GM19455 (cell line): ENCODE measurements around the gene DOHH.

Source experiments
- ATAC-seq: cut with Tn5 transposase; IDR thresholded peaks from one replicate; pipeline ENCODE4 v1.9.1; 2021; ENCODE audit not compliant: unreplicated experiment

The DOHH gene

DNA sequence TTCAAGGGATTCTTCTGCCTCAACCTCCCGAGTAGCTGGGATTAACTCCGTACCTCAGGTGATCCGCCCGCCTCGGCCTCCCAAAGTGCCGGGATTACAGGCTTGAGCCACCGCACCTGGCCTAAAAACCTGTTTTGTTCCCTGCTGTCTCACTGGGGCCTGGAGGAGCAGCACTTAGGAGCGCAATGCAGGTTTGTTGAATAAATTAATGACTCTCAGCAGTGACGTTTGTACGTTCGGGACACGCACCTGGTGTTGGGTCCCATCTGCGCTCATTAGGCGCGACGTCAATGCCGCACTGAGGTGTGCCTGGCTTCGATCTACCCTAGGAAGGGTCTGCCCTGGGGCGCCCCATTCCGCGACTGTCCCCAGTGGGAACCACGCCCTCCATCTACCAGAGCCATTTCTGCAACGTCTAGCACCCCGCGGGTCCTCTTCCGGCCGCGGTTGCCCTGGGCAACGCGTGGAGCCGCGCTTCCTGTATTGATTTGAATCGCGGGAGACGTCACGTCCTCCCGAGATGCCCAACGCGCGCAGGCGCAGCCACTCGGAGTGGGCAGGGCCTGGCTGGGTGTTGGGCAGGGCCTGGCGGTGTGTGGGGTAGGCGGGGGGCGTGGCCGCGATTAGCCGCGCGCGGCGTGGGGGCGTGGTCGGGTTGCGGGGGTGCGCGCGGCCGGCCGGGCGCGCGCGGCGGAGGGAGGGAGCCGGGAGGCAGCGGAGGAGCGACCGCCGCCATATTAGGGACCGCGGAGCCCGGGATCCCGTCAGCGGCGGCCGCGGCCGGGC, 5.3 kb upstream of the DOHH start, which contains the start of gene FZR1:
Gene FZR1 (plus strand): TSS at position 714 of the 786 bp plus-strand sequence. CDS start 16,679 bp downstream, outside the sequence.
- ATAC-seq: peak; percentile 75

- no peak for ATAC-seq
Measured at GRCh38 chr19:3504735-3505134, 4.3 kb upstream of the DOHH start.

DNA sequence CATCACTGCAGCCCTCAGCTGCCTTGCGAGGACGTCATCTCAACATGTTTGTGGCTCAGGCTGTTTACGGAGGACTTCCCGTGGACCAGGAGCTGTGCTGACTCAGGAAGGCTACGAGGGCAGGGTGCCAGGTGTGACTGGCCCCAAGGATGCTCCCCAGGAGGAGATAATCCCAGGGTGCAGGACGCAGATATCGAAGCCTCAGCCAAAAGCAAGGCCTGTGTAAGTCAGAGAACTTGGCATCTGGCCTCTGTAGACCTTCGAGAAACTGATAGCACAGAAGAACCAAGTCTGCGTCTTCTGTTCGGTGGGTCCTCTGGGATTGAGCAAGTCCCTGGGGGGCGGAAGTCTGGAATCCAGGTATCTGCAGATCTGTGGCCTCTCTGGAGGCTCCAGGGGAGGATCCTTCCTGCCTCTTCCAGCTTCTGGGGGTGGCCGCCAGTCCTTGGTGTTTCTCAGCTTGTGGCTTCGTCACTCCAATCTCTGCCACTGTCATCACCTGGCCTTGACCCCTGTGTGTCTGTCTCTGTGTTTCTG, 2.6 kb upstream of the DOHH start:
- ATAC-seq: no peak

GRCh38 chr19:3501780-3502179, 1.3 kb upstream of the DOHH start:
- no peak for ATAC-seq

DNA sequence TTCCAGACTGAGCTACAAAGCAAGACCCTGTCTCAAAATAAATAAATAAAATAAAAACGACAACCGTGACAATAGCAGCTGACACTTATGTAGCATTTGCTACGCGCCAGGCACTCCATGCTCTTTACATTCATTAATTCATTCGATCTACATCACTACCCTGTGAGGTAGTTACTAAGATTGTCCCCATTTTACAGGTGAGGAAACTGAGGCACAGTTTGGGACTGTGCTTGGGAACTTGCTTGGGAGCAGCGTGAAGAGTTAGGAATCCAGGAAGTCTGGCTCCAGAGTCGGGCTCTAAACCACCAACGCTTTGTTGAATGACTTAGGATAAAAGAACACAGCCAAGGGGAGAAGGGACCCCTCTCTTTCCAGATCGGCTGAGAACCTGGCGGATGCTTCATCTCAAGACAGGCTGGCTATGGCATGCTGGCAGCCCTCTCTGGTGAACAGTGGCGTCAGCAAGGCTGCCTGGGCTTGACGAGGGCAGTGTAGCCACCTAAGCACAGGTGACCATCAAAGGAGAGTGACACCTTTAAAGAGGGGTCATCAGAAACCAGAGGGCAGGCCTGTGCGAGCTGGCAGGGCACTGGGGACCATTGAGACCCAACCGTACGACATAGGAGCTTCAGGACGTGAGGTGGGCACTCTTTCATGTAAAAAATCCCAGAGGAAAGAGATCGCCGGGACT, 591 bp downstream of the DOHH start:
- peak; percentile 2 for ATAC-seq

GRCh38 chr19:3497757-3498520, 2.5 kb downstream of the DOHH start:
- no peak for ATAC-seq

DNA sequence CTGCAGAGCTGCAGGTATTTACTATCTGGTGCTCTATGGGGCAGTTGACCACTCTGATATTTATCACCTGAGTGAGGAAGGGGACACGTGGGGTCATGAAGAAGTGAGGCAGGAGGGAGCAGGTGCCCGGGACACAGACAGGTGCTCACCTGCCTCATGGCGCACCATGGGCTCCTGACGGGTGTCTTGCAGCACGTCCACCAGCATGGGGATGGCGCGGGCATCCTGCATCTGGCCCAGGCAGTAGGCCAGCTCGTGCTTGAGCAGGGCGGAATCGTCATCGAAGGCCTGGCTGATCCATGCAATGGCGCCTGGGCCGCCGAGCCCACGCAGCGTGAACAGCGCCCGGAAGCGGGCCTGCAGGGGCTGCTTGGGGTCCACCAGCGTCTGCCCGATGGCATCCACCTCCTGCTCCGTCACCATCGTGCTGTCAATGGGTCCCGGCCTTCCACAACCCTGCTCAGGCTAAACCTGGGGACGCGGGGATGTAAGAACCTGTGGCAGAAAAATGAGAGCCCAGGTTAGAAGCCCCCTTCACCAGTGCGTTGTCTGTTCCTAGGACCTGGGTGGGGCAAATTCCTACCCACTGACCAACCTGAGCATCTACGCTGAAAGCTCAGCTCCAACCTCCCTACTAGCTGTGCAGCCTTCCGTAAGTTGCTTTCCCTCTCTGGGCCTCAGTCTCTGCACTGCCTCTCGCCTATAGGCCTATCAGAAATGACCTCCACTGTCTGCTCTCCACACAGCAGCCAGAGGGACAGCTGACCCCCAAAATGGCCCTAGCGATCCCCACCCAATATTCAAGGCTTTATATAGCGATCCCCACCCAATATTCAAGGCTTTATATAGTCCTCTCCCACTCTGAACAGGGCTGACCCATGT, 3.8 kb downstream of the DOHH start:
- no peak for ATAC-seq

- no peak for ATAC-seq
Measured at GRCh38 chr19:3494559-3494958, 5.9 kb downstream of the DOHH start.

GRCh38 chr19:3494051-3494450, 6.4 kb downstream of the DOHH start:
- ATAC-seq: no peak

DNA sequence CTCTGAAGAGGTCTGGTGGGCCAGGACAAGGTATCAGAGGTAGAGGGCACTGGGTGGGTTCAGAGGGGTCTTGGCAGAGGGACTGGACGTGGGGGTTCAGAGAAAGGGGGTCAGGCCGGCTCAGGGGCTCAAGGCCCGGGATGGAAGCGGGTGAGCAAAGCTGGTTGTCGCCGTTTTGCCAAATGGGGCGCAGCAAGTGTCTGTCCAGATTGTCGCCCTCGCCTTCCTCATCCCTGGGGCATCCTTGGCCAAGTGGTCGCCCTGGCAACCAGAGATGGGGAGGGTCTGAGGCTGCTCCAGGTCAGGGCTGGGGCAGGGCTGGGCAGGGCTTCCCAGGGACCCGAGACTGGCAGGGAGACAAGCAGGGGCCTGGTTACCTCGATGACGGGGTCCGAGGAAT, 6.8 kb downstream of the DOHH start:
- ATAC-seq: no peak

DNA sequence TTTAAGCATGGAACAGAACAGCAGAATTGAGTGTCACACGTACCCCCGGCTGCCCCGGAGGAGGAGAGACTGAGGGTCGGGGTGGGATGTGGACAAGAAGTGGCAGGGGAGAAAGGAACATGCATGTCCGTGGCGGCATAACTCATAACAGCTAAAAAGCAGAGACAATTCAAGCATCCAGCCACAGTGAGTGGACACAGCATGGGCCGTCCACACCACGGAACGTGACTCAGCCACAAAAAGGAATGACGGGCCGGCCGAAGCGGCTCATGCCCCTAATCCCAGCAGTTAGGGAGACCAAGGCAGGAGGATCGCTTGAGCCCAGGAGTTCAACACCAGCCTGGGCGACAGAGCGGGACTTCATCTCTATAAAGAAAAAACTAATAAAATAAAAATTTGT, 7.6 kb downstream of the DOHH start:
- ATAC-seq: no peak

GRCh38 chr19:3492131-3492839, 8.2 kb downstream of the DOHH start:
- no peak for ATAC-seq

DNA sequence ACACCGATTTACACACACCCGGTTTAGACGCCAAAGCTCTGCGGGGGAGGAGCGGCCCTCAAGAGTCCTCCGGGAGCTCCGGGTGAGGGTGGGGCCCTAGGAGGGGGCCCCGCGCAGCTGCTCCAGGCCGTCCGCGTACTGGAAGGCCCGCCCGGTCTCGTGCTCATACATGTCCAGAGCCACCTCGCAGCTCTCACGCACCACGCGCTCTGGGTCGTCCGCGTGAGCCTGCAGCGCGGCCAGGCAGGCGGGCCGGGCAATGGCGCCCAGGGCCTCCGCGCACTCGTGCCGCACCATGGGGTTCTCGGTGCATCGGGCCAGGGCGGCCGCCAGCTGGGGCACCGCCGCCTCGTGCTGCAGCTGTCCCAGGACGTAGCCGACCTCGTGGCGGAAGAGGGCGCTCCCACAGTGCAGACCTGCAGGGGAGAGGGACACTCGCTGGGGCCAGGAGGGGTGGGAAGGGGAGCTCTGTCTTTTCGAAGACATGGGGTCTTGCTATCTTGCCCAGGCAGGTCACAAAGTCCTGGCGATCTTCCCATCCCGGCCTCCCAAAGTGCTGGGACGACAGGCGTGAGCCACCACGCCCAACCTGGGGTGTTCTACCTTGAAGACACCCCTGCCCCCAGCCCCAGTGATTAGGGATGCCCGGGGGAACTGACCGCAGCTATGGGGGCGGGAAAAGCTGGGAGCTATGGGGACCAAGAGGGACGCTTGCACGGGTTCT, 8.9 kb downstream of the DOHH start:
- ATAC-seq: no peak

- no peak for ATAC-seq
Measured at GRCh38 chr19:3483226-3483628, 17.2 kb downstream of the DOHH start, which contains the start of gene SMIM44. Gene SMIM44, minus strand, starts transcription at chr19:3483441. Its CDS starts 38 bp downstream, at chr19:3483403.

DNA sequence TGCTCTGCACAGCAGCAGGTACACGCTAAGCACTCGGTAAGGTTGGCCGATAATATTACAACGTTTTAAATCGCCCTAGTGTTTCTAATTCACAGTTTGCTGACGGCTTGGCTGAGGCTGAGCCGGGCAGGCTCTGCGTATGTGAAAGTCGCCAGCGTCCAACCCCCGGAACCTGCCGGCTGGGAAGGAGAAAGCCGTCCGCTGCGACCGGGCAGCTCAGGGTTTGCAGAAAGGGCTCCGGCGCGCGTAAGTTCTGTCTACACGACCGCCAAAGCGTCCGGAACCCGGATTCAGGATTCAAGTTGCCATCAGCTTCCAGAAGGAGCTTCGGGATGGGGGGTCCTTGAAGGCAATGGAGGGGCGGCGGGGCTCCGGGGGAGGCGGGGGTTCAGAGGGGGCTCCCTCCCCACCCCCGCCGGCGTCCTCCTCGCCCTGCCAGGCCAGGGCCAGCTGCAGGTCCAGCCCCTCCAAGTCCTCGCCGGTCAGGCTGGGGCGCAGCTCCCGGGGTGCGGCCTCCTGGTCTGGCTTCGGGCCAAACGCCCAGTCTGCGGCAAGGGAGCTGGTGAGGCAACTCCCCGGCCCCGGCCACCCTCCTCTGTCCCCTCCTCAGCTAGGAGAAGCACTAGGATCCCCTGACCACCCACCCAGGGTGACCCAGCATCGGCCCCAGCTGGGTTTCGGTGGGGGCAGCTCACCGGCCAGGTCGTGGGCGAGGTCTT, 17.8 kb downstream of the DOHH start:
- ATAC-seq: no peak

- ATAC-seq: no peak
Measured at GRCh38 chr19:3481241-3482090, 19.0 kb downstream of the DOHH start.

DNA sequence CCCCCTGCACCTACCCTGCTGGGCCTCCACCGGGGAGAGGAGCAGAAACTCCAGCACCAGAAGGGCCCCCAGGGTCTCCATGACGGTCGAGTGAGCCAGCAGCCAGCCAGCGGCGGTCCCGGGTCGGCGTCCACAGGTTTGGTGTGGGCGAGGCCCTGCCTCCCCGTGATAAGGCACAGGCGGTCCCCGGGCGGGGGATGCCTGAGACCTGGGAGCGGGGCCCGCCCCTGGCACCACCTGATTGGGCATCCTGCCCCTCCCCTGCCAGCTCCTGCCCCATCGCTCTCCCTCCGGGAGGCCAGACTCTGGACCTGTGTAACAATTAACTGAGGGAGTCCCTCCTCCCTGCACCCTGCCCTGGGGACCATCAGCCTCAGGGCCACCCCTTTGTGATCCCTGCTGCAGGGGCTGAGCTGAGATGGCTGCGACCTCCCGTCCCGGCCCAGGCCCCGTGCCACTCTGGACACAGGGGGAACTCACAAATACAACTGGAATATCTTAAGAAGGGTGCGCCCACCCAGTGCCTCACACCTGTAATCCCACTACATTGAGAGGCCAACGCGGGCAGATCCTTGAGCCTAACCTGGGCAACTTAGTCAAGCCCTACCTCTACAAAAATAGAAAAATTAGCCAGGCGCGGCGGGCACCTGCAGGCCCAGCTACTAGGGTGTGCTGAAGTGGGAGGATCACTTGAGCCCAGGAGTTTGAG, 19.9 kb downstream of the DOHH start, which contains the start of gene SMIM24:
Gene SMIM24 (minus strand): TSS at position 143 of the 709 bp plus-strand sequence. CDS start 62 bp downstream, at position 81.
- no peak for ATAC-seq
